Neural cell (in vitro differentiated cells): ENCODE results near the gene UBN1. TPM values are rescaled to one million over a fixed set of nuclear protein-coding genes. Genes with fewer than 3 reads are reported as not detected.

Experiments used
- H2AFZ ChIP-seq: fragments of 200-600, 300-800 bp; sonication (generic), shearing (Covaris generic); 2 replicates; pipeline ENCODE4 v1.6.0; 2014; ENCODE audit warnings: low read depth, mild to moderate bottlenecking, antibody characterized with exemption, low read length, moderate library complexity
- H3F3A ChIP-seq: fragments of 200-600 bp; shearing (Covaris generic); 2 replicates; pipeline ENCODE4 v1.6.1; 2016; ENCODE audit warnings: mild to moderate bottlenecking, moderate library complexity, mixed read lengths, antibody characterized with exemption, low read length; ENCODE audit not compliant: insufficient read depth, poor library complexity, severe bottlenecking
- H3K27ac ChIP-seq: fragments of 200-600, 300-800 bp; sonication (generic), shearing (Covaris generic); 2 replicates; pipeline ENCODE4 v1.5.1; 2014; ENCODE audit warnings: mild to moderate bottlenecking, low read length, moderate library complexity
- H3K27me3 ChIP-seq: fragments of 300-800, 200-600 bp; sonication (generic), shearing (Covaris generic); 2 replicates; pipeline ENCODE4 v1.6.0; 2014; ENCODE audit warnings: mild to moderate bottlenecking, low read depth, low read length, moderate library complexity; ENCODE audit not compliant: insufficient read depth
- H3K36me3 ChIP-seq: fragments of 300-800, 200-600 bp; sonication (generic), shearing (Covaris generic); 2 replicates; pipeline ENCODE4 v1.5.1; 2014; ENCODE audit warnings: mild to moderate bottlenecking, antibody characterized with exemption, low read length, moderate library complexity; ENCODE audit not compliant: insufficient read depth
- H3K4me2 ChIP-seq: fragments of 300-800, 200-600 bp; sonication (generic), shearing (Covaris generic); 2 replicates; pipeline ENCODE4 v1.6.0; 2014; ENCODE audit warnings: mild to moderate bottlenecking, low read length
- H3K4me3 ChIP-seq: fragments of 300-800, 200-600 bp; sonication (generic), shearing (Covaris generic); 2 replicates; pipeline ENCODE4 v1.5.1; 2014; ENCODE audit warnings: mild to moderate bottlenecking, low read length, moderate library complexity
- H3K79me2 ChIP-seq: fragments of 200-600 bp; shearing (Covaris generic); replicated peaks from 2 replicates; pipeline ENCODE4 v1.6.0; 2014; ENCODE audit warnings: mild to moderate bottlenecking, low read length, moderate library complexity; ENCODE audit not compliant: insufficient read depth
- H3K9ac ChIP-seq: fragments of 300-800, 200-600 bp; sonication (generic), shearing (Covaris generic); 2 replicates; pipeline ENCODE4 v1.6.1; 2016; ENCODE audit warnings: mild to moderate bottlenecking, low read length, mixed read lengths
- H3K9me2 ChIP-seq: fragments of 200-600 bp; shearing (Covaris generic); 2 replicates; pipeline ENCODE4 v1.6.1; 2016; ENCODE audit warnings: mild to moderate bottlenecking, low read length, mixed read lengths; ENCODE audit not compliant: insufficient read depth
- H3K9me3 ChIP-seq: fragments of 200-600, 300-800 bp; sonication (generic), shearing (Covaris generic); 2 replicates; pipeline ENCODE4 v1.6.1; 2016; ENCODE audit warnings: mild to moderate bottlenecking, mixed run types, low read length, moderate library complexity, mixed read lengths
- H4K20me1 ChIP-seq: fragments of 200-600 bp; shearing (Covaris generic); 2 replicates; pipeline ENCODE4 v1.6.1; 2016; ENCODE audit warnings: mild to moderate bottlenecking, mixed run types; ENCODE audit not compliant: insufficient read depth
- CTCF ChIP-seq: fragments of 450-650 bp; IDR thresholded peaks from 2 replicates; pipeline ENCODE4 v1.5.1; 2014; ENCODE audit warnings: antibody characterized with exemption, mild to moderate bottlenecking, moderate library complexity; ENCODE audit not compliant: poor library complexity, severe bottlenecking
- EP300 ChIP-seq: fragments of 450-650 bp; conservative IDR thresholded peaks from 2 replicates; pipeline ENCODE4 v1.6.1; 2014; ENCODE audit warnings: antibody characterized with exemption, mild to moderate bottlenecking, moderate library complexity; ENCODE audit not compliant: poor library complexity, severe bottlenecking
- EZH2 ChIP-seq: fragments of 200-600, 300-800 bp; shearing (Covaris generic), sonication (generic); IDR thresholded peaks from 2 replicates; pipeline ENCODE4 v1.6.1; 2014; ENCODE audit warnings: antibody characterized with exemption, low read length, borderline replicate concordance, mild to moderate bottlenecking; ENCODE audit not compliant: insufficient read depth, poor library complexity, severe bottlenecking
- MXI1 ChIP-seq: fragments of 450-650 bp; conservative IDR thresholded peaks from 2 replicates; pipeline ENCODE4 v1.6.1; 2014; ENCODE audit warnings: antibody characterized with exemption, mild to moderate bottlenecking; ENCODE audit not compliant: poor library complexity, severe bottlenecking
- POLR2AphosphoS5 ChIP-seq: IDR thresholded peaks from 2 replicates; pipeline ENCODE4 v1.6.1; 2012
- RAD21 ChIP-seq: fragments of 450-650 bp; conservative IDR thresholded peaks from 2 replicates; pipeline ENCODE4 v1.6.1; 2014; ENCODE audit warnings: antibody characterized with exemption, mild to moderate bottlenecking, moderate library complexity
- REST ChIP-seq: IDR thresholded peaks from 2 replicates; pipeline ENCODE4 v1.6.1; 2012; ENCODE audit warnings: borderline replicate concordance
- SMC3 ChIP-seq: fragments of 450-650 bp; conservative IDR thresholded peaks from 2 replicates; pipeline ENCODE4 v1.6.1; 2014; ENCODE audit warnings: antibody characterized with exemption, mild to moderate bottlenecking, moderate library complexity; ENCODE audit not compliant: poor library complexity
- TAF1 ChIP-seq: IDR thresholded peaks from 2 replicates; pipeline ENCODE4 v1.6.1; 2012; ENCODE audit warnings: low read depth
- polyA plus RNA-seq: library from polyadenylated mRNA; depleted of rRNA; stranded (reverse); fragments of >200 nt; gene quantifications from 2 replicates; pipeline ENCODE4 v1.2.3, GENCODE V29; 2014

Gene UBN1
- polyA plus RNA-seq, 1 donor from 2014 or later: 17.1 TPM

DNA sequence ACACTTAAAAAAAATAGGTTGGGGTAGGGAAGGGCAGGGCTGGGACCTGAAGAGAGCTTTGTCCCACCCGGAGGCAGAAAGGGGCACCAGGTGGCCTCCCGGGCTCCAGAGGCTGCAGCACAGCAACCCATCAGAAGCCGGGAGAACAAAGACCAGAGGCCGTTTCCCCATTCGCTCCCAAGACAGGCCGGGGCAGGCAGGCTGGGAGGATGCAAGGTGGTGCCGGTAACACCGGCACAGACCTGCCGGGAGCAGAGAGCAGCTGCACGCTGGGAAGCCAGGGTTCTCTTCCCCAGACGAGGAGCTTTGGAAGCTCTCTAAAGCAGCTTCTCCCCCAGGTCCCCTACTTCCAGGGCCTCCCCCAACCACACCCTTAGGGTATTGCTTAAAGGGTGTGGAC is 84.1 kb downstream of the UBN1 start:
- H2AFZ ChIP-seq: no peak overlapping the region
- H4K20me1 ChIP-seq: no peaks in the 10 kb centered on the region
- H3K27me3 ChIP-seq: peaks cover 21% of the 10 kb centered on the region
- H3K4me2 ChIP-seq: no peak overlapping the region
- H3K79me2 ChIP-seq: no peaks in the 10 kb centered on the region
- no peaks in the 10 kb centered on the region for H3K36me3 ChIP-seq
- H3K9ac ChIP-seq: no peak overlapping the region
- TF ChIP-seq TAF1: no peak
- no peak for TF ChIP-seq EP300
- TF ChIP-seq MXI1: no peak
- no peak for TF ChIP-seq REST
- no peak for TF ChIP-seq SMC3
- no peak for TF ChIP-seq EZH2
- TF ChIP-seq CTCF: no peak
- TF ChIP-seq RAD21: no peak
- no peak for TF ChIP-seq POLR2AphosphoS5
- no peaks in the 10 kb centered on the region for H3F3A ChIP-seq
- no peaks in the 10 kb centered on the region for H3K9me3 ChIP-seq
- H3K4me3 ChIP-seq: no peak overlapping the region
- no peaks in the 10 kb centered on the region for H3K9me2 ChIP-seq
- no peak overlapping the region for H3K27ac ChIP-seq

Other genes starting within 250 kb of the UBN1 start
- gene UBALD1, start 232.6 kb upstream of the UBN1 start, polyA plus RNA-seq: 3.3 and 4.1 TPM in 2 replicates
- gene MGRN1, start 222.7 kb upstream of the UBN1 start, polyA plus RNA-seq: 35.9 and 47.0 TPM in 2 replicates
- gene NUDT16L1, start 153.9 kb upstream of the UBN1 start, polyA plus RNA-seq: 125 and 153 TPM in 2 replicates
- 53.9 and 65.2 TPM in 2 replicates for gene ANKS3, start 113.2 kb upstream of the UBN1 start, polyA plus RNA-seq
- gene DNAAF8, start 112.9 kb upstream of the UBN1 start, polyA plus RNA-seq: 3.4 and 6.2 TPM in 2 replicates
- gene ZNF500, start 80.3 kb upstream of the UBN1 start, polyA plus RNA-seq: 16.0 and 29.0 TPM in 2 replicates
- gene SEPTIN12, start 59.1 kb upstream of the UBN1 start, polyA plus RNA-seq: 1.8 and 4.7 TPM in 2 replicates
- not detected in 2 replicates for gene SMIM22, start 52.1 kb upstream of the UBN1 start, polyA plus RNA-seq
- 203 and 241 TPM in 2 replicates for gene ROGDI, start 44.8 kb upstream of the UBN1 start, polyA plus RNA-seq
- gene GLYR1, start 193 bp upstream of the UBN1 start, polyA plus RNA-seq: 78.6 and 87.6 TPM in 2 replicates
- 0.66 and 0.81 TPM in 2 replicates for gene PPL, start 89.7 kb downstream of the UBN1 start, polyA plus RNA-seq
- gene SEC14L5, start 110.8 kb downstream of the UBN1 start, polyA plus RNA-seq: 0.43 and 0.50 TPM in 2 replicates
- 33.1 and 36.6 TPM in 2 replicates for gene NAGPA, start 186.5 kb downstream of the UBN1 start, polyA plus RNA-seq
- not detected in 2 replicates for gene C16orf89, start 218.5 kb downstream of the UBN1 start, polyA plus RNA-seq
- 13.9 and 18.1 TPM in 2 replicates for gene ALG1, start 224.4 kb downstream of the UBN1 start, polyA plus RNA-seq